GM23338 (cell line): ENCODE data around the gene VLDLR. TPM values are rescaled to one million over a fixed set of nuclear protein-coding genes. Genes with fewer than 3 reads are reported as not detected.

Source experiments
- ATAC-seq: fragments of 200-7000 bp; cut with Tn5 transposase; 3 replicates; pipeline ENCODE4 v1.9.1; 2020
- DNase-seq: peaks from one replicate; pipeline ENCODE4 v3.0.0-alpha.2; 2015; ENCODE audit warnings: low spot score
- H2AFZ ChIP-seq: fragments of 200-600 bp; sonication (generic); 2 replicates; pipeline ENCODE4 v1.8.0; 2016; ENCODE audit warnings: antibody characterized with exemption, mild to moderate bottlenecking, moderate library complexity
- H3F3A ChIP-seq: fragments of 200-600 bp; sonication (generic); replicated peaks from 2 replicates; pipeline ENCODE4 v1.8.0; 2017; ENCODE audit warnings: antibody characterized with exemption, mixed run types, low read depth
- H3K27ac ChIP-seq: fragments of 200-600 bp; sonication (generic); 2 replicates; pipeline ENCODE4 v1.6.1; 2016; ENCODE audit warnings: low read depth
- H3K27me3 ChIP-seq: fragments of 200-600 bp; sonication (generic); 2 replicates; pipeline ENCODE4 v1.8.0; 2016; ENCODE audit warnings: mild to moderate bottlenecking, mixed run types, moderate library complexity; ENCODE audit not compliant: insufficient read depth
- H3K36me3 ChIP-seq: fragments of 200-600 bp; sonication (generic); 2 replicates; pipeline ENCODE4 v1.8.0; 2016; ENCODE audit warnings: mild to moderate bottlenecking; ENCODE audit not compliant: insufficient read depth
- H3K4me1 ChIP-seq: fragments of 200-600 bp; sonication (generic); 2 replicates; pipeline ENCODE4 v1.8.0; 2016; ENCODE audit warnings: mild to moderate bottlenecking, moderate library complexity; ENCODE audit not compliant: insufficient read depth
- H3K4me2 ChIP-seq: fragments of 200-600 bp; sonication (generic); 2 replicates; pipeline ENCODE4 v1.7.1; 2017; ENCODE audit warnings: mixed run types
- H3K4me3 ChIP-seq: fragments of 200-600 bp; sonication (generic); 2 replicates; pipeline ENCODE4 v1.6.1; 2016; ENCODE audit warnings: mixed run types
- H3K79me2 ChIP-seq: fragments of 200-600 bp; sonication (generic); replicated peaks from 2 replicates; pipeline ENCODE4 v1.8.0; 2017; ENCODE audit warnings: mild to moderate bottlenecking; ENCODE audit not compliant: insufficient read depth
- H3K9me2 ChIP-seq: fragments of 200-600 bp; sonication (generic); 2 replicates; pipeline ENCODE4 v1.8.0; 2017; ENCODE audit not compliant: insufficient read depth
- H4K20me1 ChIP-seq: fragments of 200-600 bp; sonication (generic); replicated peaks from 2 replicates; pipeline ENCODE4 v1.8.0; 2017; ENCODE audit warnings: mild to moderate bottlenecking; ENCODE audit not compliant: insufficient read depth
- H3K27ac Mint-ChIP-seq: 2 replicates; pipeline ENCODE4 v1.8.0; 2020; ENCODE audit warnings: inconsistent platforms, mild to moderate bottlenecking, moderate library complexity, mixed read lengths
- H3K27me3 Mint-ChIP-seq: 3 replicates; pipeline ENCODE4 v1.8.0; 2022; ENCODE audit warnings: low read depth, mild to moderate bottlenecking, moderate library complexity, mixed read lengths, inconsistent platforms; ENCODE audit not compliant: insufficient read depth, poor library complexity
- H3K36me3 Mint-ChIP-seq: 3 replicates; pipeline ENCODE4 v1.8.0; 2021; ENCODE audit warnings: low read depth, mild to moderate bottlenecking, inconsistent platforms, moderate library complexity, mixed read lengths
- H3K4me1 Mint-ChIP-seq: 3 replicates; pipeline ENCODE4 v1.8.0; 2020; ENCODE audit warnings: mild to moderate bottlenecking, inconsistent platforms, mixed read lengths
- H3K4me3 Mint-ChIP-seq: 3 replicates; pipeline ENCODE4 v1.8.0; 2021; ENCODE audit warnings: moderate library complexity, mild to moderate bottlenecking, inconsistent platforms, mixed read lengths
- H3K9me3 Mint-ChIP-seq: 3 replicates; pipeline ENCODE4 v1.8.0; 2020; ENCODE audit warnings: moderate library complexity, mild to moderate bottlenecking, inconsistent platforms, mixed read lengths
- CREB1 ChIP-seq: fragments of 250-450 bp; sonication (Bioruptor Pico); IDR thresholded peaks from 2 replicates; pipeline ENCODE4 v1.5.0; 2020; ENCODE audit warnings: low read depth, mild to moderate bottlenecking, moderate library complexity
- CTCF ChIP-seq, 2 experiments: fragments of 200-600 bp in 1 of 2; sonication (generic) in 1 of 2; conservative IDR thresholded peaks; 2 replicates each; pipeline versions ENCODE4 v1.5.1 to v1.6.1; 2016 to 2017; ENCODE audit warnings: antibody characterized with exemption in 2 of 2, low read depth in 2 of 2, mild to moderate bottlenecking in 2 of 2, moderate library complexity in 1 of 2
- ETS1 ChIP-seq: IDR thresholded peaks from 2 replicates; pipeline ENCODE4 v1.6.1; 2016; ENCODE audit warnings: antibody characterized with exemption
- EZH2phosphoT487 ChIP-seq: fragments of 200-600 bp; sonication (generic); IDR thresholded peaks from one replicate; pipeline ENCODE4 v1.8.1; 2018; ENCODE audit warnings: antibody characterized with exemption; ENCODE audit not compliant: unreplicated experiment
- JUNB ChIP-seq: IDR thresholded peaks from one replicate; pipeline ENCODE4 v1.6.1; 2016; ENCODE audit warnings: antibody characterized with exemption; ENCODE audit not compliant: unreplicated experiment
- NANOG ChIP-seq: IDR thresholded peaks from 2 replicates; pipeline ENCODE4 v1.6.1; 2016; ENCODE audit warnings: antibody characterized with exemption, borderline replicate concordance
- REST ChIP-seq: IDR thresholded peaks from one replicate; pipeline ENCODE4 v1.6.1; 2018; ENCODE audit warnings: antibody characterized with exemption; ENCODE audit not compliant: unreplicated experiment
- STAT1 ChIP-seq: IDR thresholded peaks from one replicate; pipeline ENCODE4 v1.6.1; 2016; ENCODE audit warnings: antibody characterized with exemption; ENCODE audit not compliant: unreplicated experiment
- ZNF114 ChIP-seq: fragments of 250-450 bp; sonication (Bioruptor Pico); IDR thresholded peaks from 2 replicates; pipeline ENCODE4 v1.5.0; 2020; ENCODE audit warnings: mild to moderate bottlenecking, moderate library complexity
- ZNF331 ChIP-seq: fragments of 250-450 bp; sonication (Bioruptor Pico); IDR thresholded peaks from 2 replicates; pipeline ENCODE4 v1.5.0; 2020; ENCODE audit warnings: low read depth, mild to moderate bottlenecking, moderate library complexity
- ZNF462 ChIP-seq: fragments of 250-450 bp; sonication (Bioruptor Pico); IDR thresholded peaks from 2 replicates; pipeline ENCODE4 v1.5.0; 2020; ENCODE audit warnings: mild to moderate bottlenecking, moderate library complexity
- polyA plus RNA-seq: library from polyadenylated mRNA; unstranded; fragments of >200 nt; fragmentation: Nextera tagmentation; extraction: Ambion mirVana; gene quantifications from 2 replicates; pipeline ENCODE4 v1.2.1, GENCODE V29; 2016
- total RNA-seq: library from RNA; depleted of rRNA; stranded (reverse); fragments of >200 nt; shearing (Covaris generic); gene quantifications from 2 replicates; pipeline ENCODE4 v1.2.3, GENCODE V29; 2014

VLDLR gene
- total and polyA plus RNA-seq, 2 experiments from 2014 or later, result 14.9 to 49.8 TPM

GRCh38 chr9:2634153-2634552, 12.6 kb downstream of the VLDLR start:
- no peaks in the 10 kb centered on the region for H3K9me2 ChIP-seq
- Mint-ChIP-seq H3K27me3 (no peaks in the 10 kb centered on the region), H3K36me3 (peaks cover 37% of the 10 kb centered on the region), H3K4me3 (no peak overlapping the region), H3K27ac (no peak overlapping the region; the same call in 1 of the 2 replicates), H3K4me1 (peaks cover 33% of the 10 kb centered on the region), H3K9me3 (no peaks in the 10 kb centered on the region)
- ATAC-seq, result no peak
- H2AFZ ChIP-seq, result no peak overlapping the region
- peaks cover 10% of the 10 kb centered on the region; the same call in 1 of the 2 replicates for H3K36me3 ChIP-seq
- no peaks in the 10 kb centered on the region for H3K27me3 ChIP-seq
- H3K4me2 ChIP-seq, result no peak overlapping the region
- H3K27ac ChIP-seq, result no peak overlapping the region
- H3K79me2 ChIP-seq, result peaks cover 83% of the 10 kb centered on the region
- no peak for DNase-seq
- peaks cover 27% of the 10 kb centered on the region for H3K4me1 ChIP-seq
- no peaks in the 10 kb centered on the region for H3F3A ChIP-seq
- no peak overlapping the region for H3K4me3 ChIP-seq
- H4K20me1 ChIP-seq, result peaks cover 21% of the 10 kb centered on the region; the same call in 1 of the 2 replicates
- TF ChIP-seq EZH2phosphoT487 (no peak), NANOG (no peak), ZNF462 (no peak), ETS1 (no peak), ZNF331 (CRISPR knock-in tag) (no peak), REST (no peak), CREB1 (no peak), JUNB (no peak), CTCF (conservative IDR thresholded peaks at IDR 0.05; ENCODE audit: low read depth in 2 of 2) (no peak), STAT1 (no peak), ZNF114 (CRISPR knock-in tag) (no peak)
